Gastroesophageal sphincter (tissue), 3 donors: ENCODE measurements around the gene MTA2.

Source experiments
- EP300 ChIP-seq: sonication (generic); formaldehyde crosslinking; IDR thresholded peaks from one replicate; pipeline ENCODE4 v1.6.1; 2017; ENCODE audit warnings: antibody characterized with exemption, mild to moderate bottlenecking
- POLR2A ChIP-seq, 2 donors: fragments of 450-650 bp; IDR thresholded peaks; one replicate each; pipeline ENCODE4 v1.6.1; 2017; ENCODE audit warnings: antibody characterized with exemption in 2 of 2, mild to moderate bottlenecking in 2 of 2, moderate library complexity in 1 of 2
- TF ChIP-seq, protein P1 (sequence below), 4 experiments: fragments of 200-600 bp in 2 of 4; fragments of 450-650 bp in 2 of 4; sonication (generic) in 1 of 4; IDR thresholded peaks; one replicate each; pipeline ENCODE4 v1.5.1; 2017 to 2019; ENCODE audit warnings: antibody characterized with exemption in 4 of 4, mild to moderate bottlenecking in 2 of 4, moderate library complexity in 2 of 4

DNA sequence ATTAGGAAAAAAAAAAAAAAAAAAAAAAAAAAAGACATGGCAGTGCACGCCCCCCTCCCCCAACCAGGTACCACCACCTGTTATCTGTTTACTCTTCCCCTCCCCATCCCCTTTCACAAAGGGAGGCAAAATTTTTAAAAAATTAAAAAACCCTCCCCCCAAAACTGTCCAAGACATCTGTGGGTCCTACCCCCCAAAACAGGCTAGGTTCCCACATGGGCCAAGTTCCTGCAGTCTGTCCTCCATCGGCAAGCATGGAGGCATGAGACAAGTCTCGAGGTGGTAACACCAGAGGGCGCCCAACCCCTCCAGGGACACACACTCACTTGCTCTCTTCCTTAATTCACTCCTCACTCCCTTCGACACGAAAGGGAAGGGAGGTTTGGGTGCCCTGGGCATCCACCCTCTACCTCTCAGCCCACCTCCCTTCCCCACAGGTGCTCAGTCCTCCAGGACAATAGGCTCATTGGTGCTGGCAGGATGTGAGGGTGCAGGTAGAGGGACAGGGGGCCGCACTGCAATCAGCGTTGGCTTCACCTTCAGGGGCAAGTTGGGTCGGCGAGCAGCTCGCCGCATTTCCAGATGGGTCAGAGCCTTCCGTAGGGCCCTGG lies 8.1 kb downstream of the MTA2 start:
- TF ChIP-seq, protein P1, sequence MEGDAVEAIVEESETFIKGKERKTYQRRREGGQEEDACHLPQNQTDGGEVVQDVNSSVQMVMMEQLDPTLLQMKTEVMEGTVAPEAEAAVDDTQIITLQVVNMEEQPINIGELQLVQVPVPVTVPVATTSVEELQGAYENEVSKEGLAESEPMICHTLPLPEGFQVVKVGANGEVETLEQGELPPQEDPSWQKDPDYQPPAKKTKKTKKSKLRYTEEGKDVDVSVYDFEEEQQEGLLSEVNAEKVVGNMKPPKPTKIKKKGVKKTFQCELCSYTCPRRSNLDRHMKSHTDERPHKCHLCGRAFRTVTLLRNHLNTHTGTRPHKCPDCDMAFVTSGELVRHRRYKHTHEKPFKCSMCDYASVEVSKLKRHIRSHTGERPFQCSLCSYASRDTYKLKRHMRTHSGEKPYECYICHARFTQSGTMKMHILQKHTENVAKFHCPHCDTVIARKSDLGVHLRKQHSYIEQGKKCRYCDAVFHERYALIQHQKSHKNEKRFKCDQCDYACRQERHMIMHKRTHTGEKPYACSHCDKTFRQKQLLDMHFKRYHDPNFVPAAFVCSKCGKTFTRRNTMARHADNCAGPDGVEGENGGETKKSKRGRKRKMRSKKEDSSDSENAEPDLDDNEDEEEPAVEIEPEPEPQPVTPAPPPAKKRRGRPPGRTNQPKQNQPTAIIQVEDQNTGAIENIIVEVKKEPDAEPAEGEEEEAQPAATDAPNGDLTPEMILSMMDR (IDR thresholded peaks at IDR 0.05) = peak in 3 of 4 experiments; percentile 50 to 67 (median 56)
- TF ChIP-seq EP300 = no peak
- TF ChIP-seq POLR2A (IDR thresholded peaks at IDR 0.05) = no peak
